K562 (cell line): ENCODE data around the gene ATP6V0A1. TPM values are rescaled to one million over a fixed set of nuclear protein-coding genes. Genes with fewer than 3 reads are reported as not detected.
A peak's percentile ranks its signal among the peaks of the same experiment; 100 is the strongest.

Experiments
- CXXC5 ChIP-seq: fragments of 250-450 bp; sonication (Bioruptor Pico); IDR thresholded peaks from 2 replicates; pipeline ENCODE4 v1.8.0; 2022; ENCODE audit warnings: inconsistent platforms, mild to moderate bottlenecking, moderate library complexity
- DMBX1 ChIP-seq: fragments of 250-450 bp; sonication (Bioruptor Pico); IDR thresholded peaks from 2 replicates; pipeline ENCODE4 v1.8.0; 2022; ENCODE audit warnings: inconsistent platforms, mild to moderate bottlenecking, moderate library complexity, borderline replicate concordance
- JUN ChIP-seq, 2 experiments: sonication (generic) in 1 of 2; formaldehyde crosslinking in 1 of 2; IDR thresholded peaks; 2 replicates each; pipeline versions ENCODE4 v1.6.1 to v1.8.0; 2012 to 2022; ENCODE audit warnings: borderline replicate concordance in 2 of 2, mild to moderate bottlenecking in 2 of 2, improper control_type of control experiment in 1 of 2, low read depth in 1 of 2, low read length in 1 of 2, missing genetic modification reagents in 1 of 2
- NR2C2 ChIP-seq, 2 experiments: fragments of 200-800 bp in 1 of 2; sonication (Bioruptor generic) in 1 of 2; sonication (generic) in 1 of 2; formaldehyde crosslinking in 1 of 2; IDR thresholded peaks; 2 replicates each; pipeline versions ENCODE4 v1.6.1 to v1.8.0; 2016 to 2022; ENCODE audit warnings: mild to moderate bottlenecking in 1 of 2, missing compliant biosample characterization in 1 of 2, missing genetic modification characterization in 1 of 2, missing genetic modification reagents in 1 of 2
- ZBED1 ChIP-seq: IDR thresholded peaks from 2 replicates; pipeline ENCODE4 v1.6.1; 2014
- polyA plus RNA-seq, 8 experiments: library from polyadenylated mRNA; depleted of rRNA in 4 of 8; stranded (reverse) in 5 of 8; unstranded in 3 of 8; fragments of >200 nt; fragmentation: Nextera tagmentation in 2 of 8; fragmentation: Illumina TruSeq in 1 of 8; extraction: Ambion mirVana in 2 of 8; extraction: Trizol in 1 of 8; gene quantifications; 2 replicates each; pipeline versions ENCODE4 v1.2.1 to v1.2.3, GENCODE V29; 2011 to 2014; ENCODE audit warnings: inconsistent platforms in 1 of 8, missing spikeins in 1 of 8
- total RNA-seq, 7 experiments: library from RNA; depleted of rRNA in 6 of 7; stranded (reverse); fragments of >200 nt in 6 of 7; fragmentation: Illumina TruSeq in 2 of 7; extraction: Trizol in 2 of 7; gene quantifications; 2 replicates each; pipeline versions ENCODE4 v1.2.1 to v1.2.3, GENCODE V29; 2011 to 2021; ENCODE audit warnings: low replicate concordance in 1 of 7
- TF ChIP-seq, protein P1 (sequence below): fragments of 450-650 bp; IDR thresholded peaks from 2 replicates; pipeline ENCODE4 v1.6.1; 2016; ENCODE audit warnings: mild to moderate bottlenecking, moderate library complexity
- TF ChIP-seq, protein P2 (sequence below): fragments of 450-650 bp; IDR thresholded peaks from 2 replicates; pipeline ENCODE4 v1.7.1; 2018; ENCODE audit warnings: mild to moderate bottlenecking, low read depth; ENCODE audit not compliant: partially characterized antibody

Gene ATP6V0A1
- total and polyA plus RNA-seq, 9 of the 15 experiments (the other 6 are each of a cell fraction or from before 2014, with no cell fraction given) = 11.8 to 158 (median 75.5) TPM

DNA sequence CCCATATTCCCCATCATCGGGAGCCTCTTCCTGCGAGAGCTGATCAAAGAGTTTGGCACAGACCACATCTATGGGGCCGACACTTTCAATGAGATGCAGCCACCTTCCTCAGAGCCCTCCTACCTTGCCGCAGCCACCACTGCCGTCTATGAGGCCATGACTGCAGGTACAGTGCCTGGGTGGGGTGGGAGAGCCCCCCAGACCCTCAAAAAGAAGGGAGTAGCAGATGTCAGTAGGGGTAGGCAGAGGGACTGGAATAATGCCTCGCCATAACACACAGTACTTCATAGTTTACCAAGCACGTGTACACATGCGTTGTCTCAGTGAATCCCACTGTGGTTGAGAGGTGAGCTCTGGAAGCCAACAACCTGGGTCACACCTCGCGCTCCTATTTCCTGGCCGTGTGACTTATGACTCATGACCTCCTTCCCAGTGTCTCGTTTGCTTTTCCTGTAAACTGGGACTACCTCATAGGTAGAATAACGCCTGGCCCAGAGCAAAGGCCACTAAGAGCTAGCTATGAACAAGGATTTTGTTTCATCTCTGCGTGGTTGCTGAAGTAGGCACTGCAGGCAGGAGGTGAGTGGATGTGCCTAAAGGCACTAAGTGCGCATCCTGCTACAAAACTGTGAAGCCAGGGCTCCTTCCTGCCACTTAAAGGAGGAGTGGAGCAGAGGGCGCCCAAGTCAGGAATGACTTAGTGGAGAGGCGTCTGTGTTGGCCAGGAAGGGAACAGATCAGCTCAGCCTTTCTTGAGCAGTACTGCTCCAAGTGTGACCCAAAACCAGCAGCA is 82.6 kb downstream of the ATP6V0A1 start (continued):
- TF ChIP-seq, protein P1, sequence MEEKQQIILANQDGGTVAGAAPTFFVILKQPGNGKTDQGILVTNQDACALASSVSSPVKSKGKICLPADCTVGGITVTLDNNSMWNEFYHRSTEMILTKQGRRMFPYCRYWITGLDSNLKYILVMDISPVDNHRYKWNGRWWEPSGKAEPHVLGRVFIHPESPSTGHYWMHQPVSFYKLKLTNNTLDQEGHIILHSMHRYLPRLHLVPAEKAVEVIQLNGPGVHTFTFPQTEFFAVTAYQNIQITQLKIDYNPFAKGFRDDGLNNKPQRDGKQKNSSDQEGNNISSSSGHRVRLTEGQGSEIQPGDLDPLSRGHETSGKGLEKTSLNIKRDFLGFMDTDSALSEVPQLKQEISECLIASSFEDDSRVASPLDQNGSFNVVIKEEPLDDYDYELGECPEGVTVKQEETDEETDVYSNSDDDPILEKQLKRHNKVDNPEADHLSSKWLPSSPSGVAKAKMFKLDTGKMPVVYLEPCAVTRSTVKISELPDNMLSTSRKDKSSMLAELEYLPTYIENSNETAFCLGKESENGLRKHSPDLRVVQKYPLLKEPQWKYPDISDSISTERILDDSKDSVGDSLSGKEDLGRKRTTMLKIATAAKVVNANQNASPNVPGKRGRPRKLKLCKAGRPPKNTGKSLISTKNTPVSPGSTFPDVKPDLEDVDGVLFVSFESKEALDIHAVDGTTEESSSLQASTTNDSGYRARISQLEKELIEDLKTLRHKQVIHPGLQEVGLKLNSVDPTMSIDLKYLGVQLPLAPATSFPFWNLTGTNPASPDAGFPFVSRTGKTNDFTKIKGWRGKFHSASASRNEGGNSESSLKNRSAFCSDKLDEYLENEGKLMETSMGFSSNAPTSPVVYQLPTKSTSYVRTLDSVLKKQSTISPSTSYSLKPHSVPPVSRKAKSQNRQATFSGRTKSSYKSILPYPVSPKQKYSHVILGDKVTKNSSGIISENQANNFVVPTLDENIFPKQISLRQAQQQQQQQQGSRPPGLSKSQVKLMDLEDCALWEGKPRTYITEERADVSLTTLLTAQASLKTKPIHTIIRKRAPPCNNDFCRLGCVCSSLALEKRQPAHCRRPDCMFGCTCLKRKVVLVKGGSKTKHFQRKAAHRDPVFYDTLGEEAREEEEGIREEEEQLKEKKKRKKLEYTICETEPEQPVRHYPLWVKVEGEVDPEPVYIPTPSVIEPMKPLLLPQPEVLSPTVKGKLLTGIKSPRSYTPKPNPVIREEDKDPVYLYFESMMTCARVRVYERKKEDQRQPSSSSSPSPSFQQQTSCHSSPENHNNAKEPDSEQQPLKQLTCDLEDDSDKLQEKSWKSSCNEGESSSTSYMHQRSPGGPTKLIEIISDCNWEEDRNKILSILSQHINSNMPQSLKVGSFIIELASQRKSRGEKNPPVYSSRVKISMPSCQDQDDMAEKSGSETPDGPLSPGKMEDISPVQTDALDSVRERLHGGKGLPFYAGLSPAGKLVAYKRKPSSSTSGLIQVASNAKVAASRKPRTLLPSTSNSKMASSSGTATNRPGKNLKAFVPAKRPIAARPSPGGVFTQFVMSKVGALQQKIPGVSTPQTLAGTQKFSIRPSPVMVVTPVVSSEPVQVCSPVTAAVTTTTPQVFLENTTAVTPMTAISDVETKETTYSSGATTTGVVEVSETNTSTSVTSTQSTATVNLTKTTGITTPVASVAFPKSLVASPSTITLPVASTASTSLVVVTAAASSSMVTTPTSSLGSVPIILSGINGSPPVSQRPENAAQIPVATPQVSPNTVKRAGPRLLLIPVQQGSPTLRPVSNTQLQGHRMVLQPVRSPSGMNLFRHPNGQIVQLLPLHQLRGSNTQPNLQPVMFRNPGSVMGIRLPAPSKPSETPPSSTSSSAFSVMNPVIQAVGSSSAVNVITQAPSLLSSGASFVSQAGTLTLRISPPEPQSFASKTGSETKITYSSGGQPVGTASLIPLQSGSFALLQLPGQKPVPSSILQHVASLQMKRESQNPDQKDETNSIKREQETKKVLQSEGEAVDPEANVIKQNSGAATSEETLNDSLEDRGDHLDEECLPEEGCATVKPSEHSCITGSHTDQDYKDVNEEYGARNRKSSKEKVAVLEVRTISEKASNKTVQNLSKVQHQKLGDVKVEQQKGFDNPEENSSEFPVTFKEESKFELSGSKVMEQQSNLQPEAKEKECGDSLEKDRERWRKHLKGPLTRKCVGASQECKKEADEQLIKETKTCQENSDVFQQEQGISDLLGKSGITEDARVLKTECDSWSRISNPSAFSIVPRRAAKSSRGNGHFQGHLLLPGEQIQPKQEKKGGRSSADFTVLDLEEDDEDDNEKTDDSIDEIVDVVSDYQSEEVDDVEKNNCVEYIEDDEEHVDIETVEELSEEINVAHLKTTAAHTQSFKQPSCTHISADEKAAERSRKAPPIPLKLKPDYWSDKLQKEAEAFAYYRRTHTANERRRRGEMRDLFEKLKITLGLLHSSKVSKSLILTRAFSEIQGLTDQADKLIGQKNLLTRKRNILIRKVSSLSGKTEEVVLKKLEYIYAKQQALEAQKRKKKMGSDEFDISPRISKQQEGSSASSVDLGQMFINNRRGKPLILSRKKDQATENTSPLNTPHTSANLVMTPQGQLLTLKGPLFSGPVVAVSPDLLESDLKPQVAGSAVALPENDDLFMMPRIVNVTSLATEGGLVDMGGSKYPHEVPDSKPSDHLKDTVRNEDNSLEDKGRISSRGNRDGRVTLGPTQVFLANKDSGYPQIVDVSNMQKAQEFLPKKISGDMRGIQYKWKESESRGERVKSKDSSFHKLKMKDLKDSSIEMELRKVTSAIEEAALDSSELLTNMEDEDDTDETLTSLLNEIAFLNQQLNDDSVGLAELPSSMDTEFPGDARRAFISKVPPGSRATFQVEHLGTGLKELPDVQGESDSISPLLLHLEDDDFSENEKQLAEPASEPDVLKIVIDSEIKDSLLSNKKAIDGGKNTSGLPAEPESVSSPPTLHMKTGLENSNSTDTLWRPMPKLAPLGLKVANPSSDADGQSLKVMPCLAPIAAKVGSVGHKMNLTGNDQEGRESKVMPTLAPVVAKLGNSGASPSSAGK = peak; percentile 54; the same call in 1 of the 2 replicates
- TF ChIP-seq CXXC5 (CRISPR knock-in tag) (peak; percentile 23; the same call in 1 of the 2 replicates), DMBX1 (CRISPR knock-in tag) (peak; percentile 33; the same call in 1 of the 2 replicates), JUN (IDR thresholded peaks at IDR 0.05; ENCODE audit: borderline replicate concordance, low read depth, low read length) (0 out of 2 replicates have a peak, but pooled peaks have one; percentile 46), JUN (CRISPR knock-in tag; IDR thresholded peaks at IDR 0.05; ENCODE audit: borderline replicate concordance) (no peak), ZBED1 (no peak), NR2C2 (CRISPR knock-in tag; IDR thresholded peaks at IDR 0.05) (no peak), NR2C2 (tag; IDR thresholded peaks at IDR 0.05) (peak; percentile 64)
- TF ChIP-seq, protein P2, sequence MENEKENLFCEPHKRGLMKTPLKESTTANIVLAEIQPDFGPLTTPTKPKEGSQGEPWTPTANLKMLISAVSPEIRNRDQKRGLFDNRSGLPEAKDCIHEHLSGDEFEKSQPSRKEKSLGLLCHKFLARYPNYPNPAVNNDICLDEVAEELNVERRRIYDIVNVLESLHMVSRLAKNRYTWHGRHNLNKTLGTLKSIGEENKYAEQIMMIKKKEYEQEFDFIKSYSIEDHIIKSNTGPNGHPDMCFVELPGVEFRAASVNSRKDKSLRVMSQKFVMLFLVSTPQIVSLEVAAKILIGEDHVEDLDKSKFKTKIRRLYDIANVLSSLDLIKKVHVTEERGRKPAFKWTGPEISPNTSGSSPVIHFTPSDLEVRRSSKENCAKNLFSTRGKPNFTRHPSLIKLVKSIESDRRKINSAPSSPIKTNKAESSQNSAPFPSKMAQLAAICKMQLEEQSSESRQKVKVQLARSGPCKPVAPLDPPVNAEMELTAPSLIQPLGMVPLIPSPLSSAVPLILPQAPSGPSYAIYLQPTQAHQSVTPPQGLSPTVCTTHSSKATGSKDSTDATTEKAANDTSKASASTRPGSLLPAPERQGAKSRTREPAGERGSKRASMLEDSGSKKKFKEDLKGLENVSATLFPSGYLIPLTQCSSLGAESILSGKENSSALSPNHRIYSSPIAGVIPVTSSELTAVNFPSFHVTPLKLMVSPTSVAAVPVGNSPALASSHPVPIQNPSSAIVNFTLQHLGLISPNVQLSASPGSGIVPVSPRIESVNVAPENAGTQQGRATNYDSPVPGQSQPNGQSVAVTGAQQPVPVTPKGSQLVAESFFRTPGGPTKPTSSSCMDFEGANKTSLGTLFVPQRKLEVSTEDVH = no peak
